MM.1S (cell line): ENCODE results near the gene EHHADH.
"Not testable (repeated sequence)": the region's sequence is repeated elsewhere in the genome, so short reads cannot be mapped to it uniquely, and the experiment has no call there.

Source experiments
- DNase-seq: peaks from one replicate; pipeline ENCODE4 v3.0.0-alpha.2; 2015
- H2AFZ ChIP-seq: fragments of 300-600 bp; sonication (generic); 2 replicates; pipeline ENCODE4 v1.6.0; 2016; ENCODE audit warnings: antibody characterized with exemption, low read length
- H3F3A ChIP-seq: fragments of 300-600 bp; sonication (generic); 2 replicates; pipeline ENCODE4 v1.6.1; 2016; ENCODE audit warnings: mild to moderate bottlenecking, antibody characterized with exemption, low read length, moderate library complexity, mixed read lengths; ENCODE audit not compliant: insufficient read depth
- H3K27ac ChIP-seq: fragments of 300-600 bp; sonication (generic); 2 replicates; pipeline ENCODE4 v1.5.1; 2016; ENCODE audit warnings: mild to moderate bottlenecking, low read length
- H3K27me3 ChIP-seq: fragments of 300-600 bp; sonication (generic); replicated peaks from 2 replicates; pipeline ENCODE4 v1.6.0; 2016; ENCODE audit warnings: low read length; ENCODE audit not compliant: insufficient read depth
- H3K36me3 ChIP-seq: fragments of 300-600 bp; sonication (generic); replicated peaks from 2 replicates; pipeline ENCODE4 v1.6.1; 2016; ENCODE audit warnings: mild to moderate bottlenecking, low read length, mixed read lengths; ENCODE audit not compliant: insufficient read depth
- H3K4me1 ChIP-seq: fragments of 300-600 bp; sonication (generic); 2 replicates; pipeline ENCODE4 v1.6.1; 2016; ENCODE audit warnings: low read length, mixed read lengths
- H3K4me2 ChIP-seq: fragments of 300-600 bp; sonication (generic); 2 replicates; pipeline ENCODE4 v1.6.0; 2016; ENCODE audit warnings: low read depth, low read length
- H3K4me3 ChIP-seq: fragments of 300-600 bp; sonication (generic); 2 replicates; pipeline ENCODE4 v1.5.1; 2016; ENCODE audit warnings: low read length, mixed read lengths
- H3K79me2 ChIP-seq: fragments of 300-600 bp; sonication (generic); 2 replicates; pipeline ENCODE4 v1.6.1; 2016; ENCODE audit warnings: mixed run types, low read length, mixed read lengths
- H3K9ac ChIP-seq: fragments of 300-600 bp; sonication (generic); 2 replicates; pipeline ENCODE4 v1.6.1; 2016; ENCODE audit warnings: low read length, mixed read lengths
- H3K9me2 ChIP-seq: fragments of 300-600 bp; sonication (generic); replicated peaks from 2 replicates; pipeline ENCODE4 v1.6.1; 2016; ENCODE audit warnings: mild to moderate bottlenecking, low read length, mixed read lengths; ENCODE audit not compliant: insufficient read depth
- H3K9me3 ChIP-seq: fragments of 300-600 bp; sonication (generic); replicated peaks from 2 replicates; pipeline ENCODE4 v1.6.1; 2016; ENCODE audit warnings: mild to moderate bottlenecking, low read length, mixed read lengths; ENCODE audit not compliant: insufficient read depth
- H4K20me1 ChIP-seq: fragments of 300-600 bp; sonication (generic); 2 replicates; pipeline ENCODE4 v1.6.1; 2016; ENCODE audit warnings: mild to moderate bottlenecking, low read length, moderate library complexity, mixed read lengths; ENCODE audit not compliant: insufficient read depth
- EZH2 ChIP-seq: fragments of 300-600 bp; sonication (generic); optimal IDR thresholded peaks from 2 replicates; pipeline ENCODE3; 2017; ENCODE audit warnings: low read depth, mild to moderate bottlenecking, antibody characterized with exemption, low read length, mixed read lengths
- EZH2phosphoT487 ChIP-seq: fragments of 300-600 bp; sonication (generic); IDR thresholded peaks from 2 replicates; pipeline ENCODE4 v1.6.1; 2018; ENCODE audit warnings: antibody characterized with exemption, low read length
- TF ChIP-seq, protein P1 (sequence below): fragments of 300-600 bp; sonication (generic); IDR thresholded peaks from 2 replicates; pipeline ENCODE4 v1.5.1; 2016; ENCODE audit warnings: antibody characterized with exemption, low read length, mixed read lengths

EHHADH gene

DNA sequence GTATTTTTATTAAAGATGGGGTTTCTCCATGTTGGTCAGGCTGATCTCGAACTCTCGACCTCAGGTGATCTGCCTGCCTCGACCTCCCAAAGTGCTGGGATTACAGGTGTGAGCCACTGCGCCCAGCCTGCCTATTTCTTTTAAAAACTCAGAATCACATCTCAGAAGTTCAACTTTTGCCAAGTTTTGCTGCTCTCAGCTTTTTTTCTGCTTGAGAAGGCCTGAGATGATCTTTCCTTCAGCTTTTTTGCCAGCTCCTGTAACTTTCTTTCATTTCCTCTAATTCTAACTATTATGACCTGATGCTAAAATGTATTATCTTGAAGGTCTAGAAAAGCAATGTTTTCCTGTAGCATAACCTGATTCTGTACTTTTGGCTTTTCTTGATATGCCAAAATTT, 9.6 kb upstream of the EHHADH start:
- Histone ChIP-seq H3K4me1 (no peaks in the 10 kb centered on the region), H2AFZ (no peak overlapping the region), H3K9me2 (no peaks in the 10 kb centered on the region), H3K4me2 (no peak overlapping the region), H3K9ac (no peak overlapping the region), H3K27me3 (no peaks in the 10 kb centered on the region), H3K9me3 (no peaks in the 10 kb centered on the region), H3K36me3 (no peaks in the 10 kb centered on the region), H3K79me2 (no peaks in the 10 kb centered on the region), H3F3A (no peaks in the 10 kb centered on the region), H3K4me3 (no peak overlapping the region), H4K20me1 (no peaks in the 10 kb centered on the region), H3K27ac (no peak overlapping the region)
- TF ChIP-seq EZH2 = no peak
- TF ChIP-seq EZH2phosphoT487 = no peak
- TF ChIP-seq, protein P1, sequence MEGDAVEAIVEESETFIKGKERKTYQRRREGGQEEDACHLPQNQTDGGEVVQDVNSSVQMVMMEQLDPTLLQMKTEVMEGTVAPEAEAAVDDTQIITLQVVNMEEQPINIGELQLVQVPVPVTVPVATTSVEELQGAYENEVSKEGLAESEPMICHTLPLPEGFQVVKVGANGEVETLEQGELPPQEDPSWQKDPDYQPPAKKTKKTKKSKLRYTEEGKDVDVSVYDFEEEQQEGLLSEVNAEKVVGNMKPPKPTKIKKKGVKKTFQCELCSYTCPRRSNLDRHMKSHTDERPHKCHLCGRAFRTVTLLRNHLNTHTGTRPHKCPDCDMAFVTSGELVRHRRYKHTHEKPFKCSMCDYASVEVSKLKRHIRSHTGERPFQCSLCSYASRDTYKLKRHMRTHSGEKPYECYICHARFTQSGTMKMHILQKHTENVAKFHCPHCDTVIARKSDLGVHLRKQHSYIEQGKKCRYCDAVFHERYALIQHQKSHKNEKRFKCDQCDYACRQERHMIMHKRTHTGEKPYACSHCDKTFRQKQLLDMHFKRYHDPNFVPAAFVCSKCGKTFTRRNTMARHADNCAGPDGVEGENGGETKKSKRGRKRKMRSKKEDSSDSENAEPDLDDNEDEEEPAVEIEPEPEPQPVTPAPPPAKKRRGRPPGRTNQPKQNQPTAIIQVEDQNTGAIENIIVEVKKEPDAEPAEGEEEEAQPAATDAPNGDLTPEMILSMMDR = no peak
- DNase-seq = no peak

DNA sequence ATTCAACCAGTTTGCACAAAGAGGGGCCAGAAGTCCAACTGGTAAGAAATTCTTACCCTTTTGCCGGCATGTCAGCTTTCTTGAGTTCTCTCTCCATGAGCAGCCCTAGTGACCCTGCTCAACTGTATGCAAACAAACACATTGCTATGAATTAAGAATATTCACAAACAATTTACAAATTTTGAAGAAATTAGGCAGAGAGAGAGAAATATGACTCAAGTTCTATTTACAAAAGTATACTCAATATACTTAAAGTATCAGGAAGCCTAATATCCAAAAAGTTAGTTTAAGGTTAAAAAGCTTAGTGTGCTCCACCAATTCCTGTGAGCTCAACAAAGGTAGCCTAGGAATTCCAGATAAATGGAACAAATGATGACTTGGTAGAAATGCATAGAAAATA, 3.5 kb upstream of the EHHADH start:
- no peaks in the 10 kb centered on the region for H3K36me3 ChIP-seq
- no peak overlapping the region for H2AFZ ChIP-seq
- no peak overlapping the region for H3K4me2 ChIP-seq
- H3F3A ChIP-seq = no peaks in the 10 kb centered on the region
- H3K4me3 ChIP-seq = no peak overlapping the region
- H3K27ac ChIP-seq = no peak overlapping the region
- no peaks in the 10 kb centered on the region for H4K20me1 ChIP-seq
- TF ChIP-seq EZH2phosphoT487 = no peak
- no peak for TF ChIP-seq EZH2
- TF ChIP-seq, protein P1 = no peak
- H3K9me3 ChIP-seq = no peaks in the 10 kb centered on the region
- H3K79me2 ChIP-seq = no peaks in the 10 kb centered on the region
- H3K4me1 ChIP-seq = no peaks in the 10 kb centered on the region
- no peaks in the 10 kb centered on the region for H3K9me2 ChIP-seq
- no peak for DNase-seq
- H3K27me3 ChIP-seq = no peaks in the 10 kb centered on the region
- H3K9ac ChIP-seq = no peak overlapping the region

DNA sequence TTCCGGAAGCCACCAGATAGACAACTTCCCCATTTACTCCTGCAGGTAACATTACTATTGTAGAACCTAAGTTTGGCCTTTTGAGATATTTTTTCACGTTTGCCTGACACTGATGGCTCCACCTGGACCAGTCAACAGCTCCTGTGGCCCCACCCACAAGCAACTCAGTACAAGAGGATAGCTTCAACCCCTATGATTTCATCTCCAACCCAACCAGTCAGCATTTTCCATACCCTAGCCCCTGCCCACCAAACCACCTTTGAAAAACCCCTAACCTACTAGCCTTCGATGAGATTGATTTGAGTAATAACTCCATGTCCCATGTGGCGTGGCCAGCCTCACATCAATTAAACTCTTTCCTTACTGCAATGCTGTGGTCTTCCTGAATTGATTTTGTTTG, 950 bp upstream of the EHHADH start:
- no peaks in the 10 kb centered on the region for H3K4me1 ChIP-seq
- H3K4me2 ChIP-seq = no peak overlapping the region
- H3K9me3 ChIP-seq = no peaks in the 10 kb centered on the region
- H3K9ac ChIP-seq = no peak overlapping the region
- H3K36me3 ChIP-seq = no peaks in the 10 kb centered on the region
- DNase-seq = no peak
- no peaks in the 10 kb centered on the region for H4K20me1 ChIP-seq
- H3K4me3 ChIP-seq = no peak overlapping the region
- TF ChIP-seq EZH2 (no peak), EZH2phosphoT487 (no peak)
- TF ChIP-seq, protein P1 = no peak
- H3K9me2 ChIP-seq = no peaks in the 10 kb centered on the region
- H3F3A ChIP-seq = no peaks in the 10 kb centered on the region
- no peaks in the 10 kb centered on the region for H3K79me2 ChIP-seq
- no peak overlapping the region for H3K27ac ChIP-seq
- H3K27me3 ChIP-seq = no peaks in the 10 kb centered on the region
- H2AFZ ChIP-seq = peak overlapping the region; percentile 91

DNA sequence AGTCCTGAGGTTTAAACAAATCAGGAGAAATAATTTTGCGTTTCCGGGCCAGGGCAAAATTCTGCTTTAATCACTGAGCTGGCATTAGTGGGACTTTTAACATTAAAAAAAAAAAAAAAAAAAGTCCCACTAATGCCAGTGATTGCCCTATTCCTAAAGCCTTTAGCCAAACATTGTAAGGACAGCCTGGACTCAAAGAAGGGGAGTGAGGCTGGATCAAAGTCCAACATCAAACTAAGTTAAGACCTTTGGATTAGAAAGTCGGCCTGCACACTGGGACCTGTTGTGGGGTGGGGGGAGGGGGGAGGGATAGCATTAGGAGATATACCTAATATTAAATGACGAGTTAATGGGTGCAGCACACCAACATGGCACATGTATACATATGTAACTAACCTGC, 716 bp downstream of the EHHADH start:
- not testable (repeated sequence) for H4K20me1 ChIP-seq, H3K79me2 ChIP-seq, H3K36me3 ChIP-seq, DNase-seq, H3K27me3 ChIP-seq, H3K9me2 ChIP-seq, H3K4me3 ChIP-seq, H2AFZ ChIP-seq, H3K4me1 ChIP-seq, H3K27ac ChIP-seq, H3K9me3 ChIP-seq, H3F3A ChIP-seq, H3K9ac ChIP-seq
- H3K4me2 ChIP-seq = peak overlapping the region; percentile 19; the same call in 1 of the 2 replicates
